GM18520 (cell line): ENCODE measurements around the gene EGFR.

ENCODE experiments used
- ATAC-seq: cut with Tn5 transposase; IDR thresholded peaks from one replicate; pipeline ENCODE4 v1.9.1; 2021; ENCODE audit not compliant: unreplicated experiment

Gene EGFR

DNA sequence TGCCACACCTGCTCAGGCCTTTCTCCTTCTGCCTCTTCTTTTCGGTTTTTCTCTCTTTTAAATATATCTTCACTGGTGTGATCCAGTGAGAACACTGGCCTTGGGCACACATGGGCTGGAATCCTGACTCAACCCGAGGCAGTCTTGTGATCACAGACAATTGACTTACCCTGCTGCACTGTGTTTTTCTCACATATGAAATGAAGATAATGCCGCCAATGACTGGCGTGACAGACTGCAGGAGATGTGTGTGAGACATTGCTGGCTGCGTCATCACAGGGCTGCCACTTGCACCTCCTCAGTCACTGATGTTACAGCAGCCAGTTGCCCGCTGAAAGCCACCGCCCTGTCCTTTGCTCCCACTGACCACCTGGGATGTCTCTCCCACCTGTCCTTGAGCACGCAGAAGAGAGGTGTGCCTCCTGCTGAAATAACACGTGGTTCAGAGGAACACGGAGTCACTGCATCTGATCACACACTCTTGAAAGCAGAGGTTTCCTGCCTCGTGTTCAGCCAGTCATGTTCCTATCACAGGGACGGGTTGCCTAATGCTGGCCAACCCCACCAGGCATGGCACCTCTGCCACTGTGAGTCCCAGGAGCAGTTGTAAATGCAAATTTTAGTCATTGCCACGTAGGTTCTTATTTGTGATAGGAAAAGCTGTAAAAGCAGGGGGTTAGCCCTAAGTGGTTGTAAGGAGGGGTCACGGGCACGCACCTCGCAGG, 221.8 kb downstream of the EGFR start:
- no peak for ATAC-seq

DNA sequence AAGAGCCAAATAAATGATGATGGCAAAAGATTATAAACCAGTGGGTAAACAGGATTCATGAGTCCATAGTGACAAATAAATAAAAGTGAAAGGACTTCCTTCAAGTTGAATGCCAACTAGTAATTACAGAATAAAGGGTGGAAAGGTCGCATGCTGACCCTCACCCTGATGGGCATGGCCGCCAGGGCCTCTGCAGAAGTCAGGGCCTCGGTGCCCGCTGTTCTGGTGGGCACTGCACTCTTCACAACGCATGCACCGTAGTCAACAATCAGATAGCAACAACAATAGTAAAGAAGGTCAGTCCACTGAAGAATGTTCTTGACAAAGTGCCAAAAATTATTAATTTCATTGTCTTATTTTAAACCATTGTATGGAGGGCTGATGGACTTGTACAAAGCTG, 223.1 kb downstream of the EGFR start:
- ATAC-seq: no peak

DNA sequence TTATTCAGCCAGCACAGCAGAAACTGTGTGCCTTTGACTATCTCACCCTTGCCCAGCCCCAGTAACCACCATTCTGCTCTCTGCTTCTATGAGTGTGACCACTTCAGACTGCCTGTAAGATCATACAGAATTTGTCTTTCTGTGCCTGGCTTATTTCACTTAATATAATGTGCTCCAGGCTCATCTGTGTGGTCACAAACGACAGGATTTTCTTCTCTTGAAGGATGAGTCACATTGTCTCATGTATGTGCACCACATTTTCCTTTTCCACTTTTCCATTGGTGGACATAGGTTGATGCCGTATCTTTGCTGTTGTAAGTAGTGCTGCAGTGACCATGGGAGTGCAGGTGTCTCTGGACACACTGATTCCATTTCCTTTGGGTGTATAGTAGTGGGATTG, 223.8 kb downstream of the EGFR start:
- ATAC-seq: no peak

DNA sequence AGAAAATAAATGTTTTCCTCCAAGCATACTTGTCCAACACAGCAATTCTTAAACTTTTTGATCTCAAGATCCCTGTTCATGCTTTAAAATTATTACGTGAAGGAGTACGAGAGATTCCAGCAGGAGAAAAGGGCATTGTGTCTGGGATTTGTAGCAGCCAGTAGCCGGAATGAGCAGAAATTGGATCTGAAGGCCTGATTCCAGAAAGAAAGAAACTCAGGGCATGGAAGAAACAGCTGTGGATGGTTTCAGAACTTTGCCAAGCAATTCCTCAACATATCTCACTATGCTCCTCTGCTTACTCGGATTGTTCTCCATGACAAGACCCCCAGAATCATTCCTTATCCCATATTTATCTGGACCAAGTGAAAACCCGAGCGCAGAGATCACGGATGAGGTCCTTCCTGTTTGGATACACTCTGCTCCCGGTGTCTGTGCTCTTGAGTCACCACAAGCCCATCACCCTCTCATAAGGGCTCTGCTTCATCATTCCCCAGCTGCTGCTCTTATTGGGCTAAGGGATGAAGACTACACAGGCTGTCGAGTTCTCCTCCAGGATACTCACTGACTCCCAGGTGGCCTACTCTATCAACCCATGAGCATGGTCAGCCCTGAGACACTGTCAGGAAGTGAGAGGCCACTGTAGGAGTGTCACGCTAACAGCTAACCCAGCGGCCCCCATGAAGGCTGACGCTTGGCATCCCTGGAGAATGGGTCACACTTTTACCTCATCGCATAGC, 225.4 kb downstream of the EGFR start:
- no peak for ATAC-seq

DNA sequence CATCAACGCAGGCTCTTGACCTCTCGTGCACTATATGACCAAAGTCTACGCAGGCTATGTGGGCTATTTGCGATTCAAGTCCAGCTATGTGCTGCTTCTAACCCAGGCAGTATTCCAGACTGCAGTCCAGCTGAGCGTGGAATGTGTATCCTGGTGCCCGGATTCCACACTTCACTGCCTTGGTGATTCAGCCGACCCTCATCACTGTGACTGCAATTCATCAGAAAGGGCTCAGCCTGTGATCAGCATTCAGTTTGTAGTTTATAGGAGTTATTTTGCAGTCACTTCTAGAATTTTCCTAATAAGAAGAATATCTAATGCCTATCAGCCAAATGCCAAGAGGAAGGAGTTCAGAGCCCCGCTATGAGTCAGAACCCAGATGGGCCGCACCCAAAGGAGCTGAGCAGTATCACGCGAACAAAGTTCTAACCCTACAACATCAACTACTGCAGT, 226.5 kb downstream of the EGFR start:
- no peak for ATAC-seq

DNA sequence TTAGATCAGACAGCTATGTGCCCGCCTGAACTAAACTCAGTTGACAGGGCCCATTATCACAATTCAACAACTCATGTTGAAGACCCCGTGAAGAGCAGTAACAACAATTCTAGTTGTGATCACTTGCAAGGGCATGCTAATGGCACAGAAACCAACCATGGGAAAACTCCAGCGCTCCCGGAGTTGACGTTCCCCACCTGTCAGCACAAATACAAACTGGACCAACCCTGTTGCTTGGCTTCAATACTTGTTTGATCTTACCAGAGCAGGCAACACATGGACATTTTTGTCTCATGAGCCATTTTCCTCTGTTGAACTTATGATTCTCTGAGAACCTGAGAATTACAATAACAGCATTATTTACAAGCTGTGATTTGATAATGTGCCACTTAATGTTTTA, 227.4 kb downstream of the EGFR start:
- ATAC-seq: no peak

DNA sequence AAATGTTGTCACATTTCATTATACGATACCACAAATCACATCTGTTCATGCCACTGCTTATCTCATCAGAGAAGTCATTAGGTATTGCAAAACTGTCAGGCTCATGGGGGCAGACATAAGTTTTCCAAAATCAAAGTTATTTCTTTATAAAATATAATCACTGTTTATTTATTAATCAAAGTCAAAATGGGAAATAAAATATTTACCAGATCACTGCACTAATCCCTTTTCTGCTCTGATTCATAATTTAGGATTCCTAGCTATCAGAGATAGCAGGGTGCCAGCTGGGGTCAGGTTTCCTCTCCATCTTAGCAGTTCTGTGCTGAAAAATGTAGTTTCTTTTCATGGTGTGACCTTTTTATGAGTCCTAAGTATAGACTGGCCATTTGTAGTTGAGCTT, 228.6 kb downstream of the EGFR start:
- no peak for ATAC-seq

DNA sequence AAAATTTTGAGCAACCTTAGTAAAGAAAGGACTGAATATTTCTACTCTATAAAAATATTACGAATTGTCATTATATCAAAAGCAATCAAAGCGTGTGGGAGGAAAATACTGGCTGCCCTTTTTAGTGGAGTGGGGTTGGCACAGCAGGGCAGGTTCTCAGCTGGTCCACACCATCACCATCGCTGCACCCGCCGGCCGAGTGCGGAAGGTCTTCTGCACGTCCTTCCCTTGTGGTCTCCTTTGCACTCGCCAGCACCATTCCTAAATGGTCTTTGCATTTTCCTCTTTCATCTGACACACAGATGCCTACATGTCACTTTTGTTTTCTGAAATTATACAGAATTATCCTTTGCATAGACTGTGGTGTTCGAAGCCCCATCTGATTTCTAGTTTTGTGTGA, 229.7 kb downstream of the EGFR start:
- ATAC-seq: no peak

DNA sequence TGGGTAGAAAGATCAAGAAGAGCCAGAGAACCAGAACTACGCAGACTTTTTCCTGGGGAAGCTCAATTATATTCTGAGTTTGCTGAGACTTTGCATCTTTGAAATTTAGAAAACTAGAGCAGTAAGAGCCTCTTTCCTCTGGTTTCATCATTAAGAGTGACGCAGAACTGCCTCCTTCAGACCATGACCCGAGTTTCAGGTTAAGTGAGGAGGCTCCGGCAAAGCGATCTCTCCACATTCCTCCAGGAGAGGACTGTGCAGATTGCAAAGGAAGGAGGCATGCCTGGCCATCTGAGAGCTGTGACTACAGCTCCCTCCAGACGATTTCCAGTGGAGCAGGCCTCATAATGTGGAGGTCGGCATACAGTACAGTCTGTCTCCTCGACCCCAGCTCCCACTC, 230.5 kb downstream of the EGFR start:
- no peak for ATAC-seq

DNA sequence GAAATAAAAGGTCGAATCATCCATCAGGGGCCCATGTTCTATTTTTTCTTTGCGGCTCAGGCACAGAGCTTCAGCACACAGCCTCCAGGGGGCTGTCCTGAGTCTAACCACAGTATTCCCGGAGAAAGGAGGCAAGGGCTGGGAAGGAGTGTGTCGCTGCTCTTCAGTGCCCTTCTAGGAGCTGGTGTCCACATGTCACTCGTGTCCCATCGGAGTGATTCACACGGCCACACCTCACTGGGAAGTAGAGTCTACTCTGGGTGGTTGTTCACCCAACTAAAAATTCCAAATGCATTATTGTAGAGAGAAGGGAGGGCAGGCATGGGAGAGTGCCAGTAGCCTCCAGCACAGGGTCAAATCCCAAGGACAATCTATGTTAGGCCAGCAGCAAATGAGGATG, 231.5 kb downstream of the EGFR start:
- ATAC-seq: no peak

DNA sequence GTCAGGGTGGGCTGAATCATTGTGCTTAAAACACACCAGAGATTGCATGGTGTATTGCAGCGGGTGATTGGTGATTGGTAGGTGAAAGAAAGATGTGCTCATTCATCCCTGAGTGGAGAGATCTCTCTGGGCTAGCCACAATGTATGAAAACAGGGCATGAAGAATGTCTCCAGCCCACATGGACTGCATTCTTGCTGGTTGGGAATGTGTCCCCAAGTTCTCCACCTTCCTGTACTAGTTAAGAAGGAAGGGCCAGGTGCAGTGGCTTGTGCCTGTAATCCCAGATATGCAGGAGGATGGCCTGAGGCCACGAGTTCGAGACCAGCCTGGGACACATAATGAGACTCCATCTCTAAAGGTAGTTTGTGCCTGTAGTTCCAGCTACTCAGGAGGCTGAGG, 232.5 kb downstream of the EGFR start:
- ATAC-seq: no peak

DNA sequence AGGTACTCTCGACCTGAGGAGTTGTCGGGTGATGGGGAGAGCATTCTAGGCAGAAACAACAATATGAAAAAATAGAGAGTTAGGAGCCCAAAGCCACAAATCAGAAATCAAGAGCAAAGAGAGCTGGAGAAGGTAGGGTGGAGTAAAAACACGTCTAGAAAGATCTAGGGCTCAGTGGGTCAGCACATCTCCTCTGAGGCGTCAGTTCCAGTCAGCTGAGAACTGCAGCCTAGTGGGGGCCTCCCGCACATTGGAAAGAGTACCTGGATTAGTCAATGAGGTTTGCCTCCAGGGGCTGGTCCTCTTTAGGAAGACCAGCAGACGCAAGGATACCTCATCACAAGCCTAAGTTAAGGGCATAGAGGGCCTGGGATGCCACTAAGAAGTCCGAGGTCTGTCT, 233.1 kb downstream of the EGFR start:
- ATAC-seq: no peak

DNA sequence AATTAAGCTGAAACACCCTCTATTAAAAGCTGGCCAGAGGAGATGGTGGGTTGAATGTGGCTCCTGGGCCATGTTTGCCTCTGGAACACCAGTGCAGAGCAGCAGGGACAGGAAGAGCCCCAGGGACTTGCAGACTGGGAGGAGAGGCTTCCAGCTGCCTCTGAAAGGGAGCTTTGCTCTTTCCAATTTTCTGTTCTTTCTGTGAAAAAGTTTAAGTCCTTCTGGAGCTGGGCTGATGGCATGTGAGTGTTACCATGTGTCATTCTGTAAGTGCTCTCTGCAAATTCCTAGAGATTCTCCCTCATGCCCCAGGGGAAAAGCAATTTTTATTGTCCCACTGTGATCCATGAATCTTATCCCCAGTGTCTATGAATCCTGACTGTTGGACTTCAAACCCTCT, 233.6 kb downstream of the EGFR start:
- no peak for ATAC-seq

DNA sequence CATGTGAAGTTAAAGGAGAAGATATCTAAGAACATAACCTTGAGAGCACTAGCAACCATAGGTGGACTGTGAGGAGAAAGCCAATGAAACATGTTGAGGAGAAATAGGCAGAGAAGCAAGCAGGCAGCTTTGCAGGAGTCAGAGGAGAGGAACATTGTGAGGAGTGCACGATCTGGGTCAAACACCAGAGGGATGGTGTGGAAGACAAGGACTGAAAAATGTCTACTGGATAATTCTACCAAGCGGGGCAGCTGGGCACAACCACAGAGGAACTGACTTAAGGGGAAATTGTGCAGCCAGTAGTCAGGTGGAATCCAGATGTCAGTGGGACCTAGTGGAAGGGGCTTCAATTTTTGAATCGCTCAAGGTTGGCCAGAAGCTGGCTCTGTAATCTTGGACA, 234.4 kb downstream of the EGFR start:
- no peak for ATAC-seq

DNA sequence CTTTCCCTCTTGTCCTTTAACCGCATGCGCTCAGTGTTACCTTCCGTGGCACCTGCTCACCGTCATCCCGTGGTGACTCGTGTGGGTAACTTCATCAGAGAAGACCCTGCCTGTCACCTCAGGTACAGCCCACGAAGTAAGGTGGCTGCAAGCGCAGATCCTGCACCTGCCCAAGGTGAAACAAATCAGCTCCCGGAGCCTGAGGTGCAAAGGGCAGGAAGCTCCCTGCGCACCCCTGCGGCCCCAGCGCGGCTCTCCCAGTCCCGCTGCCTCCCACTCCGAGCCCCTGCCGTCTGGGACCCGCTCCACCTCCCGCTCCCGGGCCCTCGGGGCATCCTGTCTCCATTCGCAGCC, 235.4 kb downstream of the EGFR start:
- ATAC-seq: no peak

DNA sequence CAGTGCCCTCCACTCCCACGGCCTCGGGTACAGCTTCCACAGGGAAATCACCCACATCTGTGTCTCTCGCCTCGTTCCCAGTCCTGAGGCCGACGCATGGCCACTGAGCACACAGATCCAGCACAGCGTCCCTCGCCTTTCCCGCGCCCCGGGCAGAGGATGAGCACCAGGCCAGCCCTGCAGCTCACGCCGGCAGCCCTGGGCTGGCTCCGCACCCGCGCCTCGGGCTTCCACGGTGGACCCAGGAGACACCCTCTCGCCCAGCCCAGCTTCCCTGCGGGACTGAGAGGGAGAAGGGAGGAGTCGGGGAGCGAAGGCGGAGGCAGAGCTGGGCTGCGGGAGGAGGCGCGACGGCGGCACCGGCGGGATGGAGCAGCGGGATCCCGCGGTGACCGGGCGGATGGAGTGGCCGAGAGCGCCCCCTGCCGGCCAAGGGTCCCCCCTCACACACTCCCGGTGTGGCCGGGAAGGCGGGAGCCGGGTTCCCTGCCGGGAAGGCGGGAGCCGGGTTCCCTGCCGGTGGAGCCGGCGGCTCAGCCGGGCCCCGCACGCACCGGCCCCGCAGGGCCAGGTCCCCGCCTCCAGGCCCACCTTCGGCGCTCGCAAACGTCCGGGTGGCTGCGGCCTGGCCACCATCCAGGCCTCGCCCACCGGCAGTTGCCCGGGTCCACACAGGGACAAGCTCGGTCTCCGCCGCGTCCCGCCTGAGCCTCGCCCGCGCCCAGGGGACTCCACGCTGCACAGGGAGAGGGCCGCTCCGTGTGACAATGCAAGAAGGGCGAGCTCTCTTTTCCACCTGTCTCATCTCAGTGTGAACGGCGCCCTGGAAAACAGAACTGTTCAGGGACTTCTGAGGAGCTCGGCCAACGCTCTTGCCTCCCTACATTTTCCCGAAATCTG, 236.0 kb downstream of the EGFR start:
- peak; percentile 51 for ATAC-seq

DNA sequence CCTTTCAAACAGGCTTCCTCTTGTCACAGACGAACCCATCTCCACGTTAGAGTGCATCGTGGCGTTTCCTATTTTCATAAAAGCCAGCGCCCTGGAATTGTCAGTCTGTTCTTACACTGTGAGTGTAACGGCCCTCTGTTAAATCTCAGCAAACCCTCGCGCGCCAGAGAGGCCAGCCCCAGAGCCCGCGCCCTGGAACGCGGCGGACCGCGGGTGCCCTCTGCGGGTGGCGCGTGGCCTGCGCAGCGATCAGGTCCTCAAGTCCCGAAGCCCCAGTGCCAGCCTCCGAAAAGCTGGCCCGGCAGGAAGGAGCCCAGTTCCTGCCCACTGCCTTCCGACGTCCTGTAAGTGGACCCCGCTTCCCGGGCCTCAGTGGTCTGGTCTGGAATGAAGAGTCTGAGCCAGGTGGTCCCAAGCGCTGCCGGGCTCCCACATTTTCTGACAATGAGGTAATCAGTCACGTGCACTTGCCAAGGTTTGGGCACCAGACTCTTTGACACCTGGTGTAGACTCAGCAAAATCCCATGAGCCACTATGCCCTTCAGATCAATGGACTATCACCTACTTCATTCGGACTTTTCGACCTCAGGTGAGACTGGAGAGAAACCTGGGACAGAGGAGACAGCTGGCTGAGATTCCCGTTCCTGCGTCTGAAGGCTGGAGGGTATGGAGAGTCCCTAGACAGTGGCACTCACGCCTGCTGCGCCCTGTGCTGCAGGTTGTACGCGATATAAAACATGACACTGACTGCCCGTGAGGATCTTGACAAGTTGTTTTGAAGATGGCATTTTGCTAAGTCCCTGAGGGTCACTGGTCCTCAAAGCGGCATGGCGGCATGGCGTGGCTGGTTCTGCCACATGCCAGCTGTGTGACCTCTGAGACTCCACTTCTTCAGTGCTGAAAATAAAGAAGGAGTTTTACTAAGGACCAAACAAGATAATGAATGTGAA, 237.0 kb downstream of the EGFR start:
- peak; percentile 76 for ATAC-seq

DNA sequence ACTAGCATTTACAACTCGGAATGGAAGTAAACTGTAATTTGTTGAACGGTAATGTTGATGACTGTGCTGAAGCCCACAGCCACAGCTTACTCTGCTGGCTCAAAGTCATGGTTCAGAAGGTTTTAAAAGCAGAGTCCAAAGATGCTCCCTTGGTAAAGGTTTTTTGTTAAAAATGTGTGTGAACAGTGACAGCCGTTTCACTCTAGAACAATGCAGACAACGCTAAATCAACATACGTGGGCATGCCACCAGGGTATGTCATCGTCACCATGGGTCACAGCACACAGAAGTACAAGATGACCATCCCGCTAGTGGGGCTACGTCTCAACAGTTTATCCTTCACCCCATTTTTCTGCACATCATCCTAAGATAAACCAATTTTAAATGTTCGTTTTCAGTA, 239.8 kb downstream of the EGFR start:
- ATAC-seq: no peak

DNA sequence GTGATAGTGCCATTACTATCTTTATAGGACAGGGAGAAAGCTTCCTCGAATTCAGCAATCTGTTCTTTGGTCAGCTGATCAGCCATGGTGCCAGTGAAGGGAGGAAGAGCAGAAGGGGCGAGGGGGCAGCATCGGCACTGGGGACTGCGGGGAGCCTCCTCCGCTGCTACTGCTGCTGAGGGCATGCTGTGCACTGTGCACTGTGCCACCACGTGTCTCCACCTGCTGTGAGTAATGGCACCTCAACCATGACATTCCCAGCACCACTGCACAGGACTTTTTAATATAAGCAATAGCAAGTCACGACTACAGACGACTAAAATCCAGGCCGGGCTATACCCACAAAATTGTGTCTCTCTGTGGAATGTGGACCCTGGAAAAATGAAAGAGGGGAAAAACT, 241.4 kb downstream of the EGFR start:
- ATAC-seq: no peak

DNA sequence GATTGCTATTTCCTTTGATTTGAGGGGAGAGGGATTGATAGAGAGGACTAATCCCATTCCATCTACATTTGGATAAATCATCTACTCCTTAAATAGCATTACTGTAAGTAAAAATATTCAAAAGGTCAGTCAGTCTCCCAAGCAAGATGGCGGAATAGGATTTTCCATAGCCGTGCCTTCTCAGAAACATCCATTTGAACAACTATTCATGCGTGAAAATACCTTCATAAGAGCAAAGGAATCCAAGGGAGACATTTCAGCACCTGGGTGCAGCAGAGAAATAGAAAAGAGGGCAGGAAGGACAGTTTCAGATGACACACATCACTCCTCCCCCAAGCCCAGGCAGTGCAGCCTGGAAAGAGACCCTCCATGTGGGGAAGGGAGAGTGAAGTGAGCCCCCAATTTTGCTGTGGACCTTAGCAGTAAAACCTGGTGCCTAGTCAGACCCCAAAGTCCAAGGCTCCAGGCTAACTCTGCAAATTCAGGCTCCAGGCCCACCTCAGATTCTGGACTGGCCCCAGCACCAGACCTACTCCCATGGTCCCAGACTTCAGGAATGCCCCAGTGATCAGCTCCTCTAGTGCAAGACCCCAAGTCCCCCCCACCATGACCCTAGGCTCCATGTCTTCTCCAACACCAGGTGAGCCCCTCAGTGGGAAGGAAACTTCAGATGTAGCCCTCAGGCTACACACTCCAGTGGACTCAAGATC, 242.0 kb downstream of the EGFR start:
- ATAC-seq: no peak
